Measurements from ENCODE around the gene TMEM266. TPM values are rescaled to one million over a fixed set of nuclear protein-coding genes. Genes with fewer than 3 reads are reported as not detected.
A peak's percentile ranks its signal among the peaks of the same experiment; 100 is the strongest.

Gene TMEM266
- total RNA-seq, 2 experiments from 2014 or later: not detected

DNA sequence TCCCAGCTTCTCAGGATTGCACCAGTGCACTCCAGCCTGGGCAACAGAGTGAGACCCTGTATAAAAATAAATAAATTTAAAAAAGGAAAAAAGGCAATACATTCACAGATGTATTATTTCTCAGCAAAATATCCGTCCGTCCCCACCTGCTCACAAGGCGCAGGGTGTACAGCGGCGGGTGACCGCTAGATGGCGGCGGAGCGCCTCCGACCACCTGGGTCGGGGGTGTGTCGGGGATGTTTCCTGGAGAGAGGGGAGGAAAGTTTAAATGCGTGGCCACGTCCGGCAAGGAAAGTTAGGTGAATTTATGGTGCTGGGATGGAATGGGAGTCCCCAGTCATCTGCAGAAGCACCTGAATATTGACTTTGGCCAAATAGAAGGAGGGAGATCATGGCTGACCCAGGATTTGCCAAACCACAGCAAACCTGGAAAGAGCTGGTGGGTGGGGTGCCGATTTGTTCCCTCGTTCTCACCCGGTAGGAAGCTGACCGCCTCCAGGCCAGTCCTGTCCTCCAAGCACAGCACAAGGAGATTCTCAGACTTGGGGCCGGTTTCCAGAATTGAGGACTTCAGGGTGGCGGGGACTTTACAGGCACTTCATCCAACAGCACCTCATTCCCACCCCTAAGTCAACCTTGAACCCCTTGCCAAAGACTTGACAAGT, 88.3 kb downstream of the TMEM266 start:
- H3K4me3 Mint-ChIP-seq: no peak overlapping the region

DNA sequence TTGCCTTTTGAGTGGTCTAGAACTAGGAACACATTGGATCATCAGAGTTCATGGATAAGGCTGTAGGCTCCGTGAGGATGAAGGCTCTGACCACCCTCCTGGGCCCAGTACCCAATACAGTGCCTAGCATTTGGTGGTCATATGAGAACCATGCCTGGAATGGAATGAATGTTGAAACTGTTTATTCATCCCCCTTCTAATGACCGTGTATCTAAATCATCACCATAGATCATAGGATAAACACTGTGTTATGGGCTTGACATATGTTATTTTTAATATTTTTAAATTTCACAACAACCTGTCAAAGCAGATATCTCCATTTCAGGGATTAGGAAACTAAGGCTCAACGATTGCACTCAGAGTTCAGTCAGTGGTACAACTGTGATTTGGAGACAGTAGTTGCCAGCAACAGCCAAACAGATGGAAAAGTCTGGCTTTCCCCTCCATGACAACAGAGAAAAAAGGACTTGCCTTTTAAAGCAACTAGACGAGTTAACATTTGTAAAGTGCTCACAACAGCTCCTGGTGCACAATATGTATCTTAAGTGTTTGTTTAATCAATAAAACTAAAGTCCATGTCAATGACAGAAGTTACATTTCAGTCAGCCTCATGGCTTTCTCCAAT, 89.6 kb downstream of the TMEM266 start:
- H3K27ac ChIP-seq (ENCODE audit: low read depth in 1 of 2, low read length in 2 of 2): no peak overlapping the region
- DNase-seq (no peak), ATAC-seq (ENCODE audit: poor library complexity) (no peak)
- H3K27ac Mint-ChIP-seq: no peak overlapping the region
- H3K36me3 Mint-ChIP-seq (ENCODE audit: low read depth): no peaks in the 10 kb centered on the region
- H3K4me3 Mint-ChIP-seq: no peak overlapping the region
- H3K4me1 ChIP-seq (ENCODE audit: insufficient read depth, low read length): peaks cover 15% of the 10 kb centered on the region
- ChIA-PET CTCF (interaction anchor here (1.0 to 4.0 kb wide), 3 partner anchors 10 to 339 kb away, joined by 3 to 23 read pairs (median 4); no protein-coding TSS in a partner anchor), POLR2A (no interaction called here)
- H3K36me3 ChIP-seq (ENCODE audit: insufficient read depth, low read length): no peaks in the 10 kb centered on the region
- intact Hi-C loops (cut with DNase I, micrococcal nuclease): no loop called here
- no peak overlapping the region for H3K4me3 ChIP-seq (ENCODE audit: low read length)
- H3K27me3 ChIP-seq (ENCODE audit: control insufficient read depth in 1 of 2, insufficient read depth in 2 of 2, low read length in 2 of 2): peaks cover 7 to 13% of the 10 kb centered on the region in 2 experiments
- no peaks in the 10 kb centered on the region for H3K9me3 Mint-ChIP-seq
- H3K9me3 ChIP-seq (ENCODE audit: control insufficient read depth in 1 of 2, insufficient read depth in 1 of 2, low read length in 2 of 2): no peaks in the 10 kb centered on the region
- TF ChIP-seq, protein P1, sequence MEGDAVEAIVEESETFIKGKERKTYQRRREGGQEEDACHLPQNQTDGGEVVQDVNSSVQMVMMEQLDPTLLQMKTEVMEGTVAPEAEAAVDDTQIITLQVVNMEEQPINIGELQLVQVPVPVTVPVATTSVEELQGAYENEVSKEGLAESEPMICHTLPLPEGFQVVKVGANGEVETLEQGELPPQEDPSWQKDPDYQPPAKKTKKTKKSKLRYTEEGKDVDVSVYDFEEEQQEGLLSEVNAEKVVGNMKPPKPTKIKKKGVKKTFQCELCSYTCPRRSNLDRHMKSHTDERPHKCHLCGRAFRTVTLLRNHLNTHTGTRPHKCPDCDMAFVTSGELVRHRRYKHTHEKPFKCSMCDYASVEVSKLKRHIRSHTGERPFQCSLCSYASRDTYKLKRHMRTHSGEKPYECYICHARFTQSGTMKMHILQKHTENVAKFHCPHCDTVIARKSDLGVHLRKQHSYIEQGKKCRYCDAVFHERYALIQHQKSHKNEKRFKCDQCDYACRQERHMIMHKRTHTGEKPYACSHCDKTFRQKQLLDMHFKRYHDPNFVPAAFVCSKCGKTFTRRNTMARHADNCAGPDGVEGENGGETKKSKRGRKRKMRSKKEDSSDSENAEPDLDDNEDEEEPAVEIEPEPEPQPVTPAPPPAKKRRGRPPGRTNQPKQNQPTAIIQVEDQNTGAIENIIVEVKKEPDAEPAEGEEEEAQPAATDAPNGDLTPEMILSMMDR (IDR thresholded peaks at IDR 0.05): no peak
- peaks cover 6% of the 10 kb centered on the region for H3K4me1 Mint-ChIP-seq (ENCODE audit: low read depth)
- peaks cover 33% of the 10 kb centered on the region for H3K27me3 Mint-ChIP-seq

More for the DNA sequence above, 88.3 kb downstream of the TMEM266 start:
- Histone ChIP-seq H3K4me3 (ENCODE audit: low read length) (no peak overlapping the region), H3K27ac (ENCODE audit: low read depth in 1 of 2, low read length in 2 of 2) (no peak overlapping the region), H3K27me3 (ENCODE audit: control insufficient read depth in 1 of 2, insufficient read depth in 2 of 2, low read length in 2 of 2) (peaks cover 10 to 14% of the 10 kb centered on the region in 2 experiments), H3K9me3 (ENCODE audit: control insufficient read depth in 1 of 2, insufficient read depth in 1 of 2, low read length in 2 of 2) (no peaks in the 10 kb centered on the region), H3K36me3 (ENCODE audit: insufficient read depth, low read length) (no peaks in the 10 kb centered on the region), H3K4me1 (ENCODE audit: insufficient read depth, low read length) (peaks cover 15% of the 10 kb centered on the region)
- H3K27ac Mint-ChIP-seq: no peak overlapping the region
- TF ChIP-seq, protein P1 (IDR thresholded peaks at IDR 0.05): peak; percentile 97
- intact Hi-C loops (cut with DNase I, micrococcal nuclease): no loop called here
- peak; percentile 45 to 72 (median 56) for DNase-seq
- H3K4me1 Mint-ChIP-seq (ENCODE audit: low read depth): peaks cover 6% of the 10 kb centered on the region
- H3K36me3 Mint-ChIP-seq (ENCODE audit: low read depth): no peaks in the 10 kb centered on the region
- ChIA-PET CTCF (interaction anchor here (1.3 kb wide), 1 partner anchor 338 kb away, joined by 3 read pairs; no protein-coding TSS in a partner anchor), POLR2A (no interaction called here)
- peaks cover 44% of the 10 kb centered on the region for H3K27me3 Mint-ChIP-seq
- no peaks in the 10 kb centered on the region for H3K9me3 Mint-ChIP-seq
- ATAC-seq (ENCODE audit: poor library complexity): peak; percentile 76

DNA sequence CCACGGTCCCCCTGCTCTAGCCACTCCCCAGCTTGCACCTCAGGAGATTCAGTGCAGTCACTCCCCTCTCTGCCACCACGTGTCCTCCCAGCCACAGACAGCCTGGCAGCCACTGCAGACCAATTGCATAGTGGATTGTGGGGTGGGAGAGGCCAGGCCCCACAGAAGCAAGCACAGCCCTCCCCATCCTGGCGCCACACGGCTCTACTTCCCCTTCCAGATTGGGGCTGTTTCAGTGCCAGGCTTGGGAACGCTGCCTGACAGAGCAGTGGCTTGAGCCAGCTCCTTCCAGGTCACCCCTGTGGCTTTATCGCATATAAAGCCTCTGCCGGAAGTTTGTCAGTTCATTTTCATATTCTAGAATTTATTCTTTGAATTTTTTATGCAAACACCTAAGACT, 90.7 kb downstream of the TMEM266 start:
- intact Hi-C loops (cut with DNase I, micrococcal nuclease): no loop called here
- H3K9me3 ChIP-seq (ENCODE audit: control insufficient read depth in 1 of 2, insufficient read depth in 1 of 2, low read length in 2 of 2): no peaks in the 10 kb centered on the region
- TF ChIP-seq, protein P1 (IDR thresholded peaks at IDR 0.05): no peak
- H3K36me3 ChIP-seq (ENCODE audit: insufficient read depth, low read length): no peaks in the 10 kb centered on the region
- Mint-ChIP-seq H3K27ac (no peak overlapping the region), H3K4me3 (no peak overlapping the region), H3K4me1 (ENCODE audit: low read depth) (peaks cover 6% of the 10 kb centered on the region), H3K36me3 (ENCODE audit: low read depth) (no peaks in the 10 kb centered on the region), H3K27me3 (peaks cover 22% of the 10 kb centered on the region), H3K9me3 (no peaks in the 10 kb centered on the region)
- ChIA-PET CTCF (interaction anchor here (0.5 to 4.0 kb wide), 3 partner anchors 9 to 840 kb away, joined by 3 to 23 read pairs (median 4); no protein-coding TSS in a partner anchor), POLR2A (no interaction called here)
- H3K27me3 ChIP-seq (ENCODE audit: control insufficient read depth in 1 of 2, insufficient read depth in 2 of 2, low read length in 2 of 2): peaks cover 4 to 13% of the 10 kb centered on the region in 2 experiments
- DNase-seq (peak in 3 of 14 experiments; percentile 5 to 36 (median 29)), ATAC-seq (ENCODE audit: poor library complexity) (peak; percentile 24)
- H3K27ac ChIP-seq (ENCODE audit: low read depth in 1 of 2, low read length in 2 of 2): no peak overlapping the region
- H3K4me1 ChIP-seq (ENCODE audit: insufficient read depth, low read length): peaks cover 15% of the 10 kb centered on the region
- H3K4me3 ChIP-seq (ENCODE audit: low read length): no peak overlapping the region

Data from CD4-positive, alpha-beta T cell (primary cell).